ENCODE measurements around the gene NUMBL.
"Not testable (repeated sequence)": the region's sequence is repeated elsewhere in the genome, so short reads cannot be mapped to it uniquely, and the experiment has no call there.

Gene NUMBL

GRCh38 chr19:40626918-40627317 is 63.5 kb downstream of the NUMBL start:
- Histone ChIP-seq H3K27me3 (ENCODE audit: insufficient read depth, low read depth, severe bottlenecking) (no peaks in the 10 kb centered on the region), H3K27ac (no peak overlapping the region), H3K36me3 (peaks cover 56% of the 10 kb centered on the region), H3K4me3 (ENCODE audit: low read depth, low read length) (no peak overlapping the region), H3K9me3 (ENCODE audit: severe bottlenecking) (no peaks in the 10 kb centered on the region)
- TF ChIP-seq, protein P1, sequence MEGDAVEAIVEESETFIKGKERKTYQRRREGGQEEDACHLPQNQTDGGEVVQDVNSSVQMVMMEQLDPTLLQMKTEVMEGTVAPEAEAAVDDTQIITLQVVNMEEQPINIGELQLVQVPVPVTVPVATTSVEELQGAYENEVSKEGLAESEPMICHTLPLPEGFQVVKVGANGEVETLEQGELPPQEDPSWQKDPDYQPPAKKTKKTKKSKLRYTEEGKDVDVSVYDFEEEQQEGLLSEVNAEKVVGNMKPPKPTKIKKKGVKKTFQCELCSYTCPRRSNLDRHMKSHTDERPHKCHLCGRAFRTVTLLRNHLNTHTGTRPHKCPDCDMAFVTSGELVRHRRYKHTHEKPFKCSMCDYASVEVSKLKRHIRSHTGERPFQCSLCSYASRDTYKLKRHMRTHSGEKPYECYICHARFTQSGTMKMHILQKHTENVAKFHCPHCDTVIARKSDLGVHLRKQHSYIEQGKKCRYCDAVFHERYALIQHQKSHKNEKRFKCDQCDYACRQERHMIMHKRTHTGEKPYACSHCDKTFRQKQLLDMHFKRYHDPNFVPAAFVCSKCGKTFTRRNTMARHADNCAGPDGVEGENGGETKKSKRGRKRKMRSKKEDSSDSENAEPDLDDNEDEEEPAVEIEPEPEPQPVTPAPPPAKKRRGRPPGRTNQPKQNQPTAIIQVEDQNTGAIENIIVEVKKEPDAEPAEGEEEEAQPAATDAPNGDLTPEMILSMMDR (IDR thresholded peaks at IDR 0.05; ENCODE audit: low read depth, low read length), result no peak
- DNase-seq, result no peak

GRCh38 chr19:40625406-40626120 is 64.9 kb downstream of the NUMBL start:
- TF ChIP-seq, protein P1 (IDR thresholded peaks at IDR 0.05; ENCODE audit: low read depth, low read length), result no peak
- no peak overlapping the region for H3K4me3 ChIP-seq (ENCODE audit: low read depth, low read length)
- no peaks in the 10 kb centered on the region for H3K9me3 ChIP-seq (ENCODE audit: severe bottlenecking)
- DNase-seq, result no peak
- H3K27me3 ChIP-seq (ENCODE audit: insufficient read depth, low read depth, severe bottlenecking), result no peaks in the 10 kb centered on the region
- H3K27ac ChIP-seq, result no peak overlapping the region
- H3K36me3 ChIP-seq, result peaks cover 65% of the 10 kb centered on the region

DNA sequence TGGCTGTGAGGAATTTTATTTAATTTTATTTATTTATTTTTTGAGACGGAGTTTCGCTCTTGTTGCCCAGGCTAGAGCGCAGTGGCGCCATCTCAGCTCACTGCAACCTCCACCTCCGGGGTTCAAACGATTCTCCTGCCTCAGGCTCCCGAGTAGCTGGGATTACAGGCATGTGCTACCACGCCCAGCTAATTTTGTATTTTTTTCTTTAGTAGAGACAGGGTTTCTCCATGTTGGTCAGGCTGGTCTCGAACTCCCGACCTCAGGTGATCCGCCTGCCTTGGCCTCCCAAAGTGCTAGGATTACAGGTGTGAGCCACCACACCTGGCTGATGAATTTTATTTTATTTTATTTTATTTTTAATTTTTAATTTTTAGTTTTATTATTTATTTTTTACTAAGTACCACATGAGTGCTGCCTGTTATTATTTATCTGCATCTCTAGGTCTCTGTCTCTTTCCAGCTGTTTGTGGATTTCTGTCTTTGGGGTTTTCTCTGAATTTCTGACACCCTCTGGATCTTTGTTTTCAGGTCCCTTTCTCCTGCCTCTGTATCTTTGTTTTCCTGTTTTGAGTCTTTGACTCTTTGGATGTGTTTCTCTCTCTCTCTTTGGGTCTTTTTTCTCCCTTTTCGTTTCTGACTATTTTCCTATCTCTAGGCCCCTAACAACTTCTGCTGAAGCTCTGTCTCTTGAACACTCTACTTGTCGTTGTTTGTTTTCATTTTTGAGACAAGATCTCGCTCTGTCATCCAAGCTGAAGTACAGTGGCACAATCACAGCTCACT is 65.9 kb downstream of the NUMBL start:
- peaks cover 69% of the 10 kb centered on the region for H3K36me3 ChIP-seq
- H3K4me3 ChIP-seq (ENCODE audit: low read depth, low read length); H3K27ac ChIP-seq; H3K27me3 ChIP-seq (ENCODE audit: insufficient read depth, low read depth, severe bottlenecking); DNase-seq; H3K9me3 ChIP-seq (ENCODE audit: severe bottlenecking): not testable (repeated sequence)

DNA sequence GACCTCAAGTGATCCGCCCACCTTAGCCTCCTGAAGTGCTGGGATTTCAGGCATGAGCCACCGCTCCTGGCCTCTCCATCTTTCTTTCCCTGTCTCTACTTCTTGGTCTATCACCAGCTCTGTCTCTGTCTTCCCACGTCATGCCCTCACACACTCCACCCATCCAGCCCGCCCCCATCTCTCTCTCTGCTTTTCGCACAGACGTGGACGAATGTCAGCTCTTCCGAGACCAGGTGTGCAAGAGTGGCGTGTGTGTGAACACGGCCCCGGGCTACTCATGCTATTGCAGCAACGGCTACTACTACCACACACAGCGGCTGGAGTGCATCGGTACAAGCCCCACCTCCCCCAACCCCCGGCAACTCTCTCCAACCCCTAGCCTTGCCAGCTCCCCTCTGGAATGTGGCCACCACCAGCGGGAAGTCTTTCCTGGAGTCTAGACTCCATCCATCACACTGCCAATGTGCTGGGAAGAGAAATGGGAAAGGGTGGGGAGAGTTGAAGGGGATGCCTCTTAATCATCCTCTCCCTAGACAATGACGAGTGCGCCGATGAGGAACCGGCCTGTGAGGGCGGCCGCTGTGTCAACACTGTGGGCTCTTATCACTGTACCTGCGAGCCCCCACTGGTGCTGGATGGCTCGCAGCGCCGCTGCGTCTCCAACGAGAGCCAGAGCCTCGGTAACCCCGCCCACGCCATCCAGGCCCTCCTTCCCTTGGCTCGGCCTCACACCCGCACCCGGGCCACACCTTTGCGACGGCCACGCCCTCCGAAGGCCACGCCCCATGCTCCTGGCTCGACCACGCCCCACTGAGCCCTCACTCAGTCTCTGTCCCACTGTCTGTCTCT is 66.8 kb downstream of the NUMBL start:
- H3K27me3 ChIP-seq (ENCODE audit: insufficient read depth, low read depth, severe bottlenecking), result no peaks in the 10 kb centered on the region
- TF ChIP-seq, protein P1 (IDR thresholded peaks at IDR 0.05; ENCODE audit: low read depth, low read length), result no peak
- no peak overlapping the region for H3K27ac ChIP-seq
- H3K36me3 ChIP-seq, result peaks cover 65% of the 10 kb centered on the region
- no peak overlapping the region for H3K4me3 ChIP-seq (ENCODE audit: low read depth, low read length)
- DNase-seq, result peak; percentile 57
- H3K9me3 ChIP-seq (ENCODE audit: severe bottlenecking), result no peaks in the 10 kb centered on the region

- Histone ChIP-seq H3K27ac (no peak overlapping the region), H3K4me3 (ENCODE audit: low read depth, low read length) (no peak overlapping the region), H3K36me3 (peaks cover 60% of the 10 kb centered on the region), H3K9me3 (ENCODE audit: severe bottlenecking) (no peaks in the 10 kb centered on the region), H3K27me3 (ENCODE audit: insufficient read depth, low read depth, severe bottlenecking) (no peaks in the 10 kb centered on the region)
- TF ChIP-seq, protein P1 (IDR thresholded peaks at IDR 0.05; ENCODE audit: low read depth, low read length), result no peak
- DNase-seq, result no peak
These were observed 67.7 kb downstream of the NUMBL start for GRCh38 chr19:40622773-40623075.
